HUDEP-2 (cell line): ENCODE data around the gene NFATC1.

Experiments used
- DNase-seq, 76 experiments: peaks; one replicate each; lab custom pipeline; 2025; ENCODE audit not compliant: unreplicated experiment in 76 of 76; lab: John Stamatoyannopoulos, UW

Gene NFATC1

GRCh38 chr18:79558196-79558932, 162.6 kb downstream of the NFATC1 start:
- DNase-seq, result no peak

DNA sequence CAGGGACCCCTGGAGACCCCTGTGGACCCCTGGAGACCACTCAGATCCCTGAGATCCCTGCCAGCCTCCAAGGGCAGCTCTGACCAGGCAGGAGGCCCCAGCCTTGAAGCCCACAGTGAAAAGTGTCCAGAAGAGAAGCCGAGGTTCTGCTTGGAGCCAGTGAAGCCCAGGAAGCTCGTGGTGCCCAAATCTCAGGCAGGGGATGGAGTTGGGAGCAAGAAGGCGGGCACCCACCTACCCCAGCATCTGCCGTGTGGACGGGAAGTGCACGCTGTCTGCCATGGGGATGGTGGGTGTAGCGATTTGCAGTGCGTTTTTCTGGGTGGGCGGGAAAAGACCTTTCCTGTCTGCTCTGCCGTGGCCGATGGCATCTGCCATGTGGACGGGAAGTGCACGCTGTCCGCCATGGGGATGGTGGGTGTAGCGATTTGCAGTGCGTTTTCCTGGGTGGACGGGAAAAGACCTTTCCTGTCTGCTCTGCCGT, 163.2 kb downstream of the NFATC1 start:
- DNase-seq, result no peak

DNA sequence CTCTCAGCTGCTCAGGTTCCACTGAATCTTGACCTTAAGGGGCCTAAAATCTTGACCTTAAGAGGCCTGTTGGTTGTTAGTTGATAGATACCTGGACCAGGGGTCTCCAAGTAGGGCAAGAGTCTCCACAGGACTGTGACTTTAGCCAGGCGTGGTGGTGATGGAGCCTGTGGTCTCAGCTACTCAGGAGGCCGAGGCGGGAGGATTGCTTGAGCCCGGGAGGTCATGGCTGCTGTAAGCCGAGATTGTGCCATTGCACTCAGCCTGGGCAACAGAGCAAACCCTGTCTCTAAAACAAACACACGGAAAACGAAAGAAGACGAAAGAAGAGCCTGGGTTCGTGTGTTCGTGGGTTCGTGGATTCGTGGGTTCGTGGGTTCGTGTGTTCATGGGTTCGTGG, 163.7 kb downstream of the NFATC1 start:
- no peak for DNase-seq

DNA sequence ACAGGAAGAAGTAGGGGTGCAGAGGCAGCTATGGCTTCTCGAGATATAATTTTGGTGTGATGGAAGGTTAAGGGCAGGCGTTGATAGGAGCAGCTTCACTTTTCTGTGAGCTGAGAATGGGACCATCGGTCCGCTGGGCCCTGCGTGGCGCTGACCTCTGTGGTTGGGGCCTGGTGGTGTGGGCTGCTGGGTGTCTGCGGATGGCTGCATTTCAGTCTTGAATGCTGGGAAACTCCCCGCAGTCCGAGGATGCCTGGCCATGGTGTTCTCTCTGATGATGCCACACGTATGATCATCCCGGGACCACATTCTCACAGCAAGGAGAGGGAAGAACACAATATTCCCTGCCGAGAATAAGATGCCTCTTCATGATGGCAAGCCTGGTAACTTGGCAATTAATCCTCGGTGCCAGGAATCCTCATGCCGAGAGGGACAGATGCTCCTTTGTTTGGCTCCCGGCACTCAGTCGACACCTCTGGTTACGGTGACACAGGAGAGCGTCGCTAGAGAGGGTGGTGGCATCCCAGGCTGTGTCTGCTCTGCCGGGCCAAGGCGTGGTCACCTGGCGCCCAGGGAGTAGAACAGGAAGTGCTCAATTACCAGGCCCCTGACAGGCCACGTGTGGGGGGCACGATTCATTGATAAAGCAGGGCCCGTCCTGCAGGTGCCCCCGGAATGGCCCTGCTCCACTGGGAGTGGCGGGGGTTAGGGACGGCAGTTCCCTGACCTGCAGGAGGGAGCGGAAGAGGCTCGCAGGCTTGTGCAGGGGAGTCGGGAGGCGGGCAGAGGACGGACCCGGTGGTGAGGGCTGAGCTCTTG, 164.5 kb downstream of the NFATC1 start:
- DNase-seq, result no peak

DNA sequence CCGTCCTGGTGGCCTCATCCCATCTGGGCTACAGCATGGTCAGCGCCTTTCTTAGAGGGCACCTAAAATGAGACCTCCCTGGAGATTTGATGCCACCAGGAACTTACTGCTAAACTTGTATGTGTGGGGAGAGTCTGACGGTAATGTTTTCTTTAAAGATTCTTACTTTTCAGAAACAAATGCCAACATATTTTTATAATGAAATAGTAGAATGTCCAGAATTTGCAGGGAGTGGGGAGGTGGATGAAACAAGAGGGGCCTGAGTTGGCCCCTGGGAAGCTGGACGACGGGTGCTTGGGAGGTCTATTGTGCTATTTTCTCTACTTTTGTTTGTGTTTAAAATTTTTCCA, 165.1 kb downstream of the NFATC1 start:
- no peak for DNase-seq

- no peak for DNase-seq
These were observed 168.2 kb downstream of the NFATC1 start for GRCh38 chr18:79563949-79564348.

GRCh38 chr18:79564441-79564840, 168.7 kb downstream of the NFATC1 start:
- DNase-seq, result no peak

DNA sequence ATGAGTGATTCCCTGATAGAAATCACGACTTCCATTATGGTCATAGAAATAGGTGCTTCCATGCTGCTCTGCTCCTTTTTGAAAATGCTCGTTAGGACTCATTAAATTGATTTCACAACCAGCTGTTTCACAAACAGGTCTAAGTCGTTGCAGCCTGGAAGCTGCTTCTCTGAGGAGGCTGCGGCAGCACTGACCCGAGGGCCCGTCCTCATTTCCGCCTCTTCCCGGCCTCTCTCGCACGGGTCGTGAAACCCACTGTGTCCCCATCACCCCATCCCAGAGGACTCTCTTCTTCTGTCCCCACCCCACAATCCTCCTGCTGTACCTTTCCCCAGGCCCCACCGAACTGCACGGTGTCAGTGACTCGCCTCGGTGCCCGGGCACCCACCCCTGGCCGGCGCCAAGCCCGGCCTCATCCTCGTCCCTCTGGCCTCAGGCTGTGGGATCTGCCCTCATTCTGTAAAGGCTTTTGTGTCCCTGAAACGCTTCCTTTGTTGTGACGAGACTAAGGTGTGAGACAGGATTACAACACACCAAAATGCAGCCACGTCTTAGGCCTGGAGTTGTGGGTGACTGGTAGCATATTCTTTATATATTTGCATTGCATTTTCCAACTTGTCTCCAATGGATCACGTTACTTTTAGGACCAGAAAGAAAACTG, 171.2 kb downstream of the NFATC1 start:
- no peak for DNase-seq

DNA sequence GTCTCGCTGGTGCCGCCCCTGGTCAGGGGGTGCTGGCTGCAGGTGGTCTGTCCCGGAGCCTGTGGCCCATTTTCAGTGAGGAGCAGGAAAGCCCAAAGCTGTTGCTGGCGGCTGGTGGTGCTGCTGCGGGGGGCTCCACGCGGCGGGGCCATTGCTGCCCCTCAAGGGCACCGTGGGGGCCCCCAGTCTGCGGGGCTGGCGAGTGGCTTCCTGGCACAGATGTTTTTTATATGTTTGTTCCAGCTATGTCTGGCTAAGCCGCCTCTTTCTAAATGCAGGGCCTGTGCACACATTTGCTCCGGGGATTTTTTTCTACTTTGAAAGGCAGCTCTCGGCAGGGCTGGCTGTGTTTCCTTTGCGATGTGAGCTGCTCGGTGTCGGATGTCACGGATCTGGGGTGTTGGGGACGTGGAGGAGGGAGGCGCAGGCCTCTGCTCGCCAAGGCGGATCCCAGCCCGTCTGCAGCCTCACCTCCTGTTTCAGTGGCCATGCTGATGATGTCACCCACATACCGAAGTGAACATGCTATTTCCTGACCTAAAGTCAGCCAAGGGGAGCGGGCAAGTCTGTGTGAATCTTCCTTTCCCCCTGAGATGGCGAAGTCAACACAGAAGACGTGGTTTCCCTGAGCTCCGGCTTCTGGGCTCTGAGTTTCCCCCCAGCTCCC, 171.9 kb downstream of the NFATC1 start:
- DNase-seq, result no peak

GRCh38 chr18:79568543-79569205, 172.9 kb downstream of the NFATC1 start:
- DNase-seq, result no peak

GRCh38 chr18:79569720-79570119, 174.0 kb downstream of the NFATC1 start:
- DNase-seq, result no peak

DNA sequence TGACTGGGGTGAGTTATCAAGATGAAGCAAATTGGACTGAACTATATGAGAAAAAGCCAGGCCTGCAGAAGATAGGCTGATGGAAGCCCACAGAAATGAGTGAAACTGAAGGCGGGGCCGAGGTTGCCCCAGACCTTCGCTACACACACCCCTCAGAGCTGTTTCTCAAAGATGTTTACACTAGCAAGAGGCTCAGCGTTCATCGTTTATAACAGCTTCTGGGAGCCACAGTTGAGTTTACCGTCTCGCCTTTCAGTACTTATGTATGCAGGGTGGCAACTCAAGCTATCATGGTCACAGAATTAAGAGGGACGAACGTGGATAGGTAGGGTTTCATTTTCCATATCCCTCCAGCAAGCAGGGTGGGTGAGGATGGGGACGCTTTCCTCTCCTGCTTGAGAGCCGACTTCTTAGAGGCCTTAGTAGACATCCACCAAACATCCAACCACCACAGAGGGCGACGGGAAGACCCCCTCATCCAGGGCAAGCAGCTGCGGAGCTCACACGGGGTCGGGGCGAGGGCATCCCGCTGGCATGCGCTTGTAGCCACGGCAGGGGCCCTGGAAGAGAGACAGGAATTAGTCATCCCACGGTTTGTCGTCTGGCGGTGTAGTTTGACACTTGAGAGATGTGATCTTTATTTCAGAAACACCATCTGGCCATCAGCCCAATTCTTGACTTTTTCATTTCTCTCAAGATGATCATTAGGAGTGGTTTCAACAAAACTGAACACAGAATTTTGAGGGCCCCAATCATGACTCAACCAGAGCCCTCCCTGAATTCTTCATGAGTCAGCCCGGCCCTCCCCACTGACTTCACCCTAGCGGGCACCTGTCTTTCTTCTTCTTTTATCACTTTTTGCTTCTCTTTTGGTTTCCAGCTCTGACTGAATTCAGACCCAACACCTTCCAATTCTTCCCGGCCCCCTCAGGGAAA, 174.8 kb downstream of the NFATC1 start:
- peak in 2 of 76 experiments; percentile 10 to 17 for DNase-seq

- no peak for DNase-seq
These were observed 175.7 kb downstream of the NFATC1 start for GRCh38 chr18:79571211-79572092.

DNA sequence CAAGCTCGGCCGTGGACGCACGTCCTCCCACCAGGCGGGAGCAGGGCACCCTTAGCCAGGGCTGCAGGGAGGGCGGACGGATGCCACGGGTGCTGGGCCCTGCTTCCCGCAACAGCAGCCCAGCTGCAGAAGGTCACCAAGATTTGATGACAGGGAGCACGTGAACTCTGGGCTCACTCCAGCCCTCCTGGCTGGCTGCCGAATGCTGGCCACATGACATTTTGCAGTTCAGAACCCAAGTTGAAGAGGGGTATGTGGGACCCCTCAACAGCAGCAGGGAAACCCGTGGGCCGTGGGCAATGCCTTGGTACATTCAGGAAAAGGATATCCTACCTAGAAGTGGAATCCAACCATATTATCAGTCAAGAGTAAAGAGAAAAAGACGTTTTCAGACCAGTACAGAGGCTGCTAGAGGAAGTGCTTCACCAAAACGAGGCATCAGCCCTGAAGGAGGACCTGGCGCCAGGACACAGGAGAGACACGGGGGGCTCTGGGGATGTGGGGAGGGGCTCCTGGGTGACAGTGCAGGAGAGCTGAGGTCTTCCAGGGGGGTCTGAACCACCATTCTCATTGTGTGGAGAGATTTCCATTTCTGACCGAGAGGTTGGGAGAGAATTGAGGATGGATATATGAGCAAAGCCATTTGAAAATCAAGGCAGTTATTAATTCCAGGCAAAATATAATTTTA, 176.5 kb downstream of the NFATC1 start:
- DNase-seq, result no peak

- no peak for DNase-seq
These were observed 177.2 kb downstream of the NFATC1 start for GRCh38 chr18:79572848-79573451.

GRCh38 chr18:79573921-79574491, 178.3 kb downstream of the NFATC1 start:
- no peak for DNase-seq

- DNase-seq, result no peak
These were observed 179.3 kb downstream of the NFATC1 start for GRCh38 chr18:79574938-79575525.
